ENCODE data around the gene TMEM183A.

Gene TMEM183A

GRCh38 chr1:203063287-203063686, 56.1 kb downstream of the TMEM183A start:
- Histone ChIP-seq H3K4me3 (peak overlapping the region in 1 of 10 experiments; percentile 9; a peak in 2 of 20 replicates), H3K4me2 (peak overlapping the region; percentile 54 to 95 (median 80)), H3K36me3 (peaks cover 0 to 63% (median 38%) of the 10 kb centered on the region in 11 experiments; a peak in 17 of 22 replicates), H4K20me1 (peaks cover 0 to 16% (median 0%) of the 10 kb centered on the region in 11 experiments; a peak in 5 of 22 replicates), H3K27ac (peak overlapping the region in 9 of 11 experiments; percentile 5 to 77 (median 69); a peak in 17 of 22 replicates), H3K9ac (peak overlapping the region in 9 of 11 experiments; percentile 16 to 74 (median 59); a peak in 15 of 22 replicates), H3K9me3 (replicated peaks in 1 of 11) (no peaks in the 10 kb centered on the region), H3K4me1 (peaks cover 52 to 100% (median 97%) of the 10 kb centered on the region in 10 experiments), H3K27me3 (peaks cover 0 to 18% (median 0%) of the 10 kb centered on the region in 11 experiments; a peak in 3 of 22 replicates)
- TF ChIP-seq Cebpa-rat (IDR thresholded peaks at IDR 0.05) = no peak; a peak in 1 of 22 replicates

DNA sequence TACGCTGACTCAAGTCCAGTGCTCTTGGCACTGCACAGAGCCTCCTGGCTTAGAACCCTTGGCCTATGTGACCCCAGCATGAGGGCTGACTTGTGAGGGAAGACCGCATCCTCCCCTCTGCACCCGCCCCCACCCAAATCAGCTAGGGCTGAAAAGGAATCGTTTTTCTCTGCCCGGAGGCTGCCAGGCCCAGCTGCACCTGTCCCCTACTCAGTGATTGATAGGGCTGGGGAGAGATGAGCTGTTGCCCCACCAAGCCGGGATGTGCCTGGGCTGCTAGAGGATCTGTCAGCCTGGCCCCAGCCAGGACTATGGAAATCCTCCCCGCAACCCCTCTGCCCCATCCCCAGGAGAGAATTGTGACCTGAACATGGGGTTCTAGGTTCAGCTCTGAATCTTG, 58.0 kb downstream of the TMEM183A start:
- no peak overlapping the region for H3K4me3 ChIP-seq
- peaks cover 52 to 100% (median 97%) of the 10 kb centered on the region in 10 experiments for H3K4me1 ChIP-seq
- H3K27me3 ChIP-seq = peaks cover 0 to 18% (median 0%) of the 10 kb centered on the region in 11 experiments; a peak in 3 of 22 replicates
- H3K36me3 ChIP-seq = peaks cover 0 to 60% (median 37%) of the 10 kb centered on the region in 11 experiments; a peak in 17 of 22 replicates
- H3K9me3 ChIP-seq (replicated peaks in 1 of 11) = no peaks in the 10 kb centered on the region
- H3K27ac ChIP-seq = peak overlapping the region in 5 of 11 experiments; percentile 69 to 77 (median 75); a peak in 4 of 22 replicates
- peaks cover 0 to 11% (median 0%) of the 10 kb centered on the region in 11 experiments; a peak in 2 of 22 replicates for H4K20me1 ChIP-seq
- no peak for TF ChIP-seq Cebpa-rat (IDR thresholded peaks at IDR 0.05)
- H3K4me2 ChIP-seq = peak overlapping the region in 8 of 11 experiments; percentile 9 to 95 (median 85); a peak in 9 of 22 replicates
- H3K9ac ChIP-seq = no peak overlapping the region; a peak in 1 of 22 replicates

GRCh38 chr1:203065986-203066385, 58.8 kb downstream of the TMEM183A start:
- H3K4me3 ChIP-seq = no peak overlapping the region
- TF ChIP-seq Cebpa-rat (IDR thresholded peaks at IDR 0.05) = no peak
- no peak overlapping the region; a peak in 1 of 22 replicates for H3K9ac ChIP-seq
- peaks cover 0 to 52% (median 29%) of the 10 kb centered on the region in 11 experiments; a peak in 17 of 22 replicates for H3K36me3 ChIP-seq
- peaks cover 50 to 100% (median 97%) of the 10 kb centered on the region in 10 experiments for H3K4me1 ChIP-seq
- H3K9me3 ChIP-seq (replicated peaks in 1 of 11) = no peaks in the 10 kb centered on the region
- H4K20me1 ChIP-seq = peaks cover 0 to 11% (median 0%) of the 10 kb centered on the region in 11 experiments; a peak in 2 of 22 replicates
- H3K27ac ChIP-seq = peak overlapping the region in 6 of 11 experiments; percentile 1 to 88 (median 54); a peak in 6 of 22 replicates
- peaks cover 0 to 18% (median 0%) of the 10 kb centered on the region in 11 experiments; a peak in 3 of 22 replicates for H3K27me3 ChIP-seq
- H3K4me2 ChIP-seq = peak overlapping the region in 6 of 11 experiments; percentile 2 to 93 (median 20); a peak in 6 of 22 replicates

DNA sequence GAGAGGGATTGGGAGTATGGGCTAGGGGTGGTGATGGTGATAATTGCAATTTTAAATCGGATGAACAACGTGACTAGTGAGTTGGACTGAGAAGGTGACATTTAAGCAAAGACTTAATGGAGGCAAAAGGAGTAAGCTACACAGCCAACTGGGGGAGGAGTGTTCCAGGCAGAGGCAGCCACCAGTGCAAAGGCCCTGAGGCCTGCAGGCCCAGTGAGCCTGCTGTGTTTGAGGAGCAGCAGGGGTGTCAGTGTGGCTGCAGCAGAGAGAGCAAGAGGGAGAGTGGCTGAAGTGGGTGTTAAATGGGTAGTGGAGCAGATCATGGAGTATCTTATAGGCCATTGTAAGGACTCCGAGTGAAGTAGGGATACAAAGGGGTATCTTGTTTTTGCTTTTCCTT, 59.8 kb downstream of the TMEM183A start:
- Histone ChIP-seq H4K20me1 (peaks cover 0 to 11% (median 0%) of the 10 kb centered on the region in 11 experiments; a peak in 2 of 22 replicates), H3K27ac (peak overlapping the region in 7 of 11 experiments; percentile 83 to 93 (median 87); a peak in 12 of 22 replicates), H3K27me3 (peaks cover 0 to 18% (median 0%) of the 10 kb centered on the region in 11 experiments; a peak in 3 of 22 replicates), H3K4me2 (peak overlapping the region in 10 of 11 experiments; percentile 82 to 97 (median 90); a peak in 18 of 22 replicates), H3K4me3 (no peak overlapping the region), H3K4me1 (peaks cover 48 to 100% (median 97%) of the 10 kb centered on the region in 10 experiments), H3K9me3 (replicated peaks in 1 of 11) (no peaks in the 10 kb centered on the region), H3K9ac (no peak overlapping the region), H3K36me3 (peaks cover 4 to 52% (median 33%) of the 10 kb centered on the region in 11 experiments; a peak in 19 of 22 replicates)
- TF ChIP-seq Cebpa-rat (IDR thresholded peaks at IDR 0.05) = no peak

DNA sequence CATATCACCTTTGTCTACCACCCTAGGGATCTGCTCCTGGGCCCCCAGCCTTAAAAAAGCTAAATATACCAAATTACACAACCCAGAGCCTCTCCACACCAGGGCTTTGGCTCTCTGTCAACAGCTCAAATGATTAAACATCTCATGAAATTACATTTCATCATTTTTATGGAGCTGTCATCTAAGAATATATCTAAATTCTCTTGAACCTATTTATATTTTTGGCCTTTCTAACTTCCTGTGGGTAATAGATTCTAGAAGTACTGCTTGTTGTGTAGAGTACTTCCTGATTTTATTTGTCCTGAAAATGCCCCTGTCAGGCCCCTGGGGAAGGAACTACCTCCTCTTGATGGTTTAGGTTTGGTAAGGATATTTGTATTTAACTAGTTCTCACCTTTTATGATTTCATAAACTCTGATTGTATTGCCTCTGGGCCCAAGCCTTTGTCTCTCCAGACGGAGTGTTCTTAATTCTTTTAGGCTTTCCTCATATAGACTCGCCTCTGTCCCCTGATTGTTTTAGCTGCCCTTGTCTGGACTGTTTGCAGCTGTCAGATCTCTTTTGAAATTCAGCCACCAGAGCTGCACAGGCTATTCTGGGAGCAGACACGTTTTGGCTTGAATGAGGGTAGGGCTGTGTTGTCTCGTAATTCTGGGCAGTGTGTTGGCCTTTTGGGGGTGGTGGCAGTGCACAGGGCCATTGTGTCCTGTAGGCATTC, 62.0 kb downstream of the TMEM183A start:
- peak overlapping the region in 10 of 11 experiments; percentile 28 to 81 (median 72); a peak in 18 of 22 replicates for H3K9ac ChIP-seq
- H3K4me2 ChIP-seq = peak overlapping the region; percentile 82 to 97 (median 89)
- no peaks in the 10 kb centered on the region for H3K9me3 ChIP-seq (replicated peaks in 1 of 11)

DNA sequence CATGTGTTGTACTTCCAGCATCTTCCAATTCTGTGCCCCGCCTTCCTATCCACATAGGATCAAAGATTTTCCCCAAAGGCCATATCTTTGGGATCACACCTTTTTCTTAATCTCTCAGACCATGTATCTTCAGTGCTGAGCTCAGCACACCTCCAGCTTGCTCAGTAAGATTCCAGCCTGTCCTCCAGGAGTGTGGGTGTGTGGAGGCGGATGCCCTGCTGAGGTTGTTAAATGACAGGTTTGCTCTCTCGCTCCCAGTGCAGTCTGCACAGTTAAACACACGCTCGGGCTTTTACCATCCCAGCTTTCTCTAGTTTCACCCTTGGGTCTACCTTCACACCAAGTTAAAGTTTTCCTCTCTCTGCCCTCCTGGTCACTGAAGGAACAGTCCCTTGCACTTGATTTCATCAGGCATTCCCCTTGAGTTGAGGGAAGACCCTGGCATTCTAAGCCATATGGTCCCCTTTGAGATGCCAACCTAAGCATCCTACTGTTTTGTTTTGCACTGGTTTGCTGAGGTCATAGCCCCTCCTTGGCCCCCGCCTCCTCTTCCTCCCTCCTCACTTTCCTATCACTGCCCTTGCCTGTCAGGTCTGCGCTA, 64.9 kb downstream of the TMEM183A start:
- Histone ChIP-seq H3K9me3 (replicated peaks in 1 of 11) (no peaks in the 10 kb centered on the region), H3K4me2 (peak overlapping the region in 9 of 11 experiments; percentile 5 to 97 (median 87); a peak in 10 of 22 replicates), H3K27ac (peak overlapping the region in 3 of 11 experiments; percentile 20 to 93 (median 86); a peak in 3 of 22 replicates), H4K20me1 (peaks cover 0 to 12% (median 0%) of the 10 kb centered on the region in 11 experiments; a peak in 2 of 22 replicates), H3K4me3 (no peak overlapping the region), H3K4me1 (peaks cover 56 to 95% (median 85%) of the 10 kb centered on the region in 10 experiments), H3K36me3 (peaks cover 8 to 65% (median 48%) of the 10 kb centered on the region in 11 experiments; a peak in 21 of 22 replicates), H3K9ac (no peak overlapping the region), H3K27me3 (peaks cover 15 to 40% (median 22%) of the 10 kb centered on the region in 11 experiments)
- no peak for TF ChIP-seq Cebpa-rat (IDR thresholded peaks at IDR 0.05)

More for the DNA sequence above, 62.0 kb downstream of the TMEM183A start:
- Histone ChIP-seq H3K27ac (peak overlapping the region in 10 of 11 experiments; percentile 23 to 93 (median 86); a peak in 20 of 22 replicates), H3K4me1 (peaks cover 34 to 100% (median 85%) of the 10 kb centered on the region in 10 experiments), H3K27me3 (peaks cover 0 to 29% (median 0%) of the 10 kb centered on the region in 11 experiments; a peak in 8 of 22 replicates), H4K20me1 (peaks cover 0 to 11% (median 0%) of the 10 kb centered on the region in 11 experiments; a peak in 2 of 22 replicates), H3K4me3 (peak overlapping the region in 7 of 10 experiments; percentile 4 to 41 (median 27); a peak in 9 of 20 replicates), H3K36me3 (peaks cover 8 to 68% (median 51%) of the 10 kb centered on the region in 11 experiments; a peak in 20 of 22 replicates)
- TF ChIP-seq Cebpa-rat (IDR thresholded peaks at IDR 0.05) = peak in 1 of 11 experiments; percentile 60; a peak in 2 of 22 replicates

DNA sequence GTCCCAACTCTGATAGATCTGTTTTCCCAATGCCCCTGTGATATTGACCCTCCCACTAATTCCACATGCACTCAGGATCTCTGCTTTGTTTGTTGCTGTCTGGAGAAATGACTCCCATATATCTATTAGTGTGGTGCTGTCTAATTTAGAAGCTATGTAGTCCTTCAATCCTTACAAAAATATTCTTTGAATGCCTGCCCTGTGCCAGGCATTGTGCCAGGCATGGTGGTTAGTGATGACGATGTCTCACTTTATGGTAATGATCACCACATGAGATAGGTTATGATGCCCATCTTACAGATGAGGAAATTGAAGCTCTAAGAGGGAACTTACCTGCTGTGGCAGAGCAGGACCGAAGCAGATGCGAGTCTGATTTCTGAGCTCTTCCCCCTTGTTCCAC, 65.7 kb downstream of the TMEM183A start:
- H3K4me3 ChIP-seq = no peak overlapping the region
- H3K9me3 ChIP-seq (replicated peaks in 1 of 11) = no peaks in the 10 kb centered on the region
- peaks cover 15 to 32% (median 22%) of the 10 kb centered on the region in 11 experiments for H3K27me3 ChIP-seq
- no peak for TF ChIP-seq Cebpa-rat (IDR thresholded peaks at IDR 0.05)
- H4K20me1 ChIP-seq = peaks cover 0 to 12% (median 0%) of the 10 kb centered on the region in 11 experiments; a peak in 2 of 22 replicates
- H3K4me2 ChIP-seq = no peak overlapping the region; a peak in 3 of 22 replicates
- H3K27ac ChIP-seq = no peak overlapping the region
- H3K9ac ChIP-seq = no peak overlapping the region
- H3K36me3 ChIP-seq = peaks cover 8 to 65% (median 48%) of the 10 kb centered on the region in 11 experiments; a peak in 21 of 22 replicates
- peaks cover 51 to 87% (median 77%) of the 10 kb centered on the region in 10 experiments for H3K4me1 ChIP-seq

DNA sequence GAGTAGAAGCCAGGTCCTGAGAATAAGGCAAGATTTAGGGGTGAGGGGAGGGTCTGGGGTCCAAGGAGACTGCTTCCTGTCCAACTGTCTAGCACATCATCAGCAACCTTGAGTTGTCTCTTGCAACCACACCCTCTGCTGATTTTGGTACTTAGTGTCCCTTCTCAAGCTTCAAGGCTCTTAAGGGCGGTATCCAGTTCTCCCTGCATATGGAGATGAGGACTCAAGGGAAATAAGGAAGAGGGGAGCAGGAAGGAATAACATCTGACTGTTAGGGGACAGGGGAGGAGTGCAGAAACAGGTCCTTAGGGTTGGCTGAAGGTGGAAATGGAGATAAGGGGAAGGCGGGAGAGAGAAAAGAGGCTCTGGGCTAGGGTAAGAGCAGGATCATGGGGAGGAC, 66.3 kb downstream of the TMEM183A start:
- Histone ChIP-seq H3K36me3 (peaks cover 8 to 63% (median 52%) of the 10 kb centered on the region in 11 experiments; a peak in 21 of 22 replicates), H3K4me1 (peaks cover 45 to 81% (median 71%) of the 10 kb centered on the region in 10 experiments), H3K9me3 (replicated peaks in 1 of 11) (no peaks in the 10 kb centered on the region), H3K4me2 (peak overlapping the region in 6 of 11 experiments; percentile 0 to 30 (median 4); a peak in 4 of 22 replicates), H3K4me3 (no peak overlapping the region), H4K20me1 (peaks cover 0 to 11% (median 0%) of the 10 kb centered on the region in 11 experiments; a peak in 2 of 22 replicates), H3K27me3 (peaks cover 15 to 31% (median 22%) of the 10 kb centered on the region in 11 experiments), H3K9ac (no peak overlapping the region), H3K27ac (no peak overlapping the region)
- no peak for TF ChIP-seq Cebpa-rat (IDR thresholded peaks at IDR 0.05)

All from BLaER1 treated with 17β-estradiol and CSF1 and Interleukin-3, amounts not matched to agents 10 nM and 100 nM (cell line).